Panc1 (cell line): ENCODE measurements around the gene MFF.

Experiments used
- CTCF ChIP-seq: fragments of 450-650 bp; IDR thresholded peaks from 2 replicates; pipeline ENCODE4 v1.5.1; 2017; ENCODE audit warnings: mild to moderate bottlenecking
- POLR2AphosphoS5 ChIP-seq: IDR thresholded peaks from 2 replicates; pipeline ENCODE4 v1.6.1; 2012; ENCODE audit warnings: mild to moderate bottlenecking, low read depth, low read length, moderate library complexity
- SIN3A ChIP-seq: IDR thresholded peaks from 2 replicates; pipeline ENCODE4 v1.6.1; 2012; ENCODE audit warnings: low read depth, mild to moderate bottlenecking, low read length, moderate library complexity, borderline replicate concordance; ENCODE audit not compliant: insufficient read depth

- TF ChIP-seq CTCF, result no peak
- no peak for TF ChIP-seq POLR2AphosphoS5
- no peak for TF ChIP-seq SIN3A
These were observed 77.9 kb downstream of the MFF start for GRCh38 chr2:227402959-227403358.
